Activated CD8-positive, alpha-beta memory T cell treated with anti-CD3 and anti-CD28 coated beads, Interleukin-2, amount 50 U/mL, for 1 hour (primary cell): ENCODE results near the gene OCEL1.
"Not testable (repeated sequence)": the region's sequence is repeated elsewhere in the genome, so short reads cannot be mapped to it uniquely, and the experiment has no call there.

ENCODE experiments used
- DNase-seq: peaks from one replicate; pipeline ENCODE4 v3.0.0-alpha.2; 2020; ENCODE audit errors: extremely low read depth

Gene OCEL1

DNA sequence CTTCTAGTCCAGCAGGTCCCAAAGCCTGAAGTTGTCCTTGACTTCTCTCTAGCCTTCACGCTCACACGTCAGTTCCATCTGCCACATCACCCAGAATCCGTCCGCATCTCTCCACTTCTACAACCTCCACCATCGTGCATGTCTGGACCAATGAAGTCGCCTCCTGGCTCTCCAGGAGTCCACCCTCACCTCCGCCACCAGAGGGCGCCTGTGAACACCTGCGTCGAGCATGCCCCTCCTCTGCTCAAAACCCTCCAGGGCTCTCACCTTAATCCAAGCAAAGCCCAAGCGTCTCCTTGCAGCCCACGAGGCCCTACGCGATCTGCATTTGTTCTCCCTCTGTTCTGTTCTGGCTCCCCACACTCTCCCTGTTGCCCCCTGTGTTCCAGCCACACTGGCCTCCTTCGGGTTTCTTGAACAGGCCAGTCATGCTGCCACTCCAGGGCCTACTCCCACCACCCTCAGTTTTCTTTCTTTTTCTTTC lies 34.9 kb downstream of the OCEL1 start:
- peak; percentile 71 for DNase-seq

- DNase-seq = no peak
Measured at GRCh38 chr19:17262557-17262956, 36.5 kb downstream of the OCEL1 start.

- no peak for DNase-seq
Measured at GRCh38 chr19:17263712-17264640, 38.0 kb downstream of the OCEL1 start.

DNA sequence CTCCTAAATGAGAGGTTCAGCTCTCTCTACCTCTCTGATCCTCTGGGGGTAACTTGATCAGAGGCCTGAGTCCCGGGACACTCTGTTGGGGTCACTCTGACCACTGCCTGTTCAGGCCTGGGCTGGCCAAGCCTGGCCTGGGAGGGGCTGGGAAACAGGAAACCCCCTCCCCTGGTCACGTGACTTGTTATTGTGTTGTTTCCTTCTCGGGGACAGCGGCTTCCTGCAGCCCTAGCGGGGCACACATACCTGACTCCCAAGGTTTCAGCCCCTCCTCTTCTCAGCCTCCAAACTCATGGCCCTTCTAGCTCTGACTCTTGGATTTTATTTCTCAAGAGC lies 38.6 kb downstream of the OCEL1 start, which contains the start of gene USHBP1:
Gene USHBP1 (minus strand): TSS at position 105 of the 339 bp plus-strand sequence. CDS start 446 bp downstream, outside the sequence.
- DNase-seq = no peak

- no peak for DNase-seq
Measured at GRCh38 chr19:17266026-17266425, 40.0 kb downstream of the OCEL1 start.

DNA sequence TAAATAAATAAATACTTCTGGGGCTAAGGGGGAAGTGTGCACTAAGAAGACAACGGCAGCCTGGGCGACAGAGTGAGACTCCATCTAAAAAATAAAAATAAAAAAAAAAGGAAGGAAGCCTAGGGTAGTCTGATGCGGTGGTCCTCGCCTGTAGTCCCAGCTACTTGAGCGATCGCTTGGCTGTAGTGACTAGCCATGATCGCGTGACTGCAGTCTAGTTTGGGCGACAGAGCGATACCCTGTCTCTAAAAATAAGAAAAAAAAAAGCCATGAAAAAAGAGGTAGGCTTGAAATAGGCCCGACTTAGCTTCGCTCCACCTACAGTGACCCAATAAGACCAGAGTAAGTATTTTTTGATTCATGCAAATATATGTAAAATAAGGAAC lies 40.6 kb downstream of the OCEL1 start:
- DNase-seq = no peak

DNA sequence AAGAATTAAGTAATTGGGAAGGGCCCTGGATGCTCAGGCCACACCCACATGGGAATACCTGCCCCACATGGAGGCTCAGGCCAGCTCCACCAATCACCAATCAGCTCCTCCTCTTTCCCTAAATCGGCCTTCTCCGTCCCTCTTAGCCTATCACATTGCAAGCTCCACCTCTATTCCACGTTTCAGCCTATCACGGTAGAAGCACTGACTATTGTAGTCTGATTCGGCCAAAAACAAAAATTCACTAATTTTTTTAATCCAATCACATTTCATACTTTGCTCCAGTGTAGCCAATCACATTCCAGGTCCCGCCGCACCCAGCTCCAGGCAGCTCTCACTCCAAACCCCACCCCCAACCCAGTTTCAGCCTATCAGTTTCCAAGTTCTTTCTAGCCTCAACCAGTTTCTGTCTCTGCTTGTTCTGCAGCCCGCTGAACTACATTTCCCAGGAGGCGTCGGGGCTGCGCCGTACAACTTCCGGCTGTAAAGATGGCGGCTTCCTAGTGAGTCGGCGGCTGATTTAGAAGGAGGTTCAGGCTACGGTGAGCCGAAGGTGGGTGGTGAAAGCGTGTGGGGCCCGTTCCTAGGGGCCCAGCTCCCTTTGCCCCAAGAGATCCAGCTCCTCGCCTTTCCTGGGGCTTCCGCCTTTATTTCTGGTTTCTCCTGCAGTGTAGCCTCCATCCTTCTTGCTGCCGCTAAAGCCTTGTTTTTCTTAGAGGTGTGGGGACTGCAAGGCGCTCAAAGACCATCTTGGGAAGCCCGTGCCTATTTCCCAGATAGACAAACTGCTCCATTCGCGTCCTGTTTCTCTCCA lies 41.2 kb downstream of the OCEL1 start, which contains the start of gene BABAM1:
Gene BABAM1 (plus strand): TSS at position 469 of the 814 bp plus-strand sequence. CDS start 1,364 bp downstream, outside the sequence.
- peak; percentile 92 for DNase-seq

GRCh38 chr19:17268754-17269153 lies 42.7 kb downstream of the OCEL1 start:
- no peak for DNase-seq

- not testable (repeated sequence) for DNase-seq
Measured at GRCh38 chr19:17274892-17275291, 48.9 kb downstream of the OCEL1 start.

DNA sequence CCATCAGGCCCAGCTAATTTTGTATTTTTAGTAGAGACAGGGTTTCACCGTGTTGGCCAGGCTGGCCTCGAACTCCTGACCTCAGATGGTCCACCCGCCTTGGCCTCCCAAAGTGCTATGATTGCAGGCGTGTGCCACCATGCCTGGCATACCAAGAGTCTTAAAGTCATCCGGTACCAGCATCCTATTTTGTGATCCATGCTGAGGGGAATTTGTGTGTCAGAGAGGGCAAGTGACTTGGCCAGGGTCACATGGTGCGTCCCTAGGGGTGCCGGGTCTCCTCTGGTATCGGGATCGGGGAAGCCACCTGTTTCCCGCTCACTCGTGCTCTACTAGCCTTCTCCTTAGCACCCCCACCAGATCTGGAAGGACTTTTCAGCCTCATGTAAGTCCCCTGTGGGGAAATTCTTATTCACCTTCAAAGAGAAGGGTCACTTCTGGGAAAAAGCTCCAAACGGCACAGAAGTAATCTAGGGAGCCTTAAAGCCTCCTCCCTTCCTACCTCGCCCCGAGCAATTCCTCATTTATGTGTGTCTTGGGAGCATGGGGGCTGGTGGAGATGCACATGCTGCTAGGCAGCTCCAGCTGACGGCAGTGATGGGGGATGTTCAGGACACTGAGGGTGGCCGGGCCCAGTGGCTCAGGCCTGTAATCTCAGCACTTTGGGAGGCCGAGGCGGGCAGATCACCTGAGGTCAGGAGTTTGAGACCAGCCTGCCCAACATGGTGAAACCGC lies 49.6 kb downstream of the OCEL1 start:
- DNase-seq = no peak
